K562 (cell line): Measurements from ENCODE around the gene RIN3.

ENCODE experiments used
- CTCF ChIP-seq, 3 experiments: IDR thresholded peaks in 2 of 3; conservative IDR thresholded peaks in 1 of 3; 2 replicates each; pipeline ENCODE4 v1.5.1; 2011 to 2012; ENCODE audit warnings: low read length in 3 of 3, mild to moderate bottlenecking in 3 of 3, control low read depth in 2 of 3, improper control_type of control experiment in 1 of 3, inconsistent platforms in 1 of 3, low read depth in 1 of 3, mixed read lengths in 1 of 3, moderate library complexity in 1 of 3; ENCODE audit not compliant: insufficient read depth in 2 of 3
- PRDM10 ChIP-seq: fragments of 450-650 bp; IDR thresholded peaks from 2 replicates; pipeline ENCODE4 v1.6.1; 2018; ENCODE audit not compliant: partially characterized antibody
- ZNF239 ChIP-seq: fragments of 250-450 bp; sonication (Bioruptor Pico); IDR thresholded peaks from 2 replicates; pipeline ENCODE4 v1.4.0; 2020; ENCODE audit warnings: mild to moderate bottlenecking

GRCh38 chr14:92549859-92550230 lies 36.3 kb downstream of the RIN3 start:
- TF ChIP-seq PRDM10, result no peak
- no peak for TF ChIP-seq ZNF239 (CRISPR knock-in tag)
- no peak for TF ChIP-seq CTCF (IDR thresholded peaks at IDR 0.05 in 2 of 3, conservative IDR thresholded peaks at IDR 0.05 in 1 of 3; ENCODE audit: insufficient read depth in 2 of 3, low read depth in 1 of 3, low read length in 3 of 3)
